Inflammatory macrophage treated with lipopolysaccharide for 4 hours (primary cell): ENCODE measurements around the gene IL4R.

ENCODE experiments used
- DNase-seq: peaks from one replicate; pipeline ENCODE4 v3.0.0-alpha.2; 2020

The IL4R gene

GRCh38 chr16:27333104-27333503 is 19.3 kb downstream of the IL4R start:
- DNase-seq: no peak

- DNase-seq: no peak
Observed at GRCh38 chr16:27333549-27333948, 19.8 kb downstream of the IL4R start.

- DNase-seq: no peak
Observed at GRCh38 chr16:27334192-27334764, 20.5 kb downstream of the IL4R start.

- no peak for DNase-seq
Observed at GRCh38 chr16:27334838-27335237, 21.1 kb downstream of the IL4R start.

- no peak for DNase-seq
Observed at GRCh38 chr16:27335349-27336053, 21.7 kb downstream of the IL4R start.

- no peak for DNase-seq
Observed at GRCh38 chr16:27337024-27337423, 23.2 kb downstream of the IL4R start.

GRCh38 chr16:27339180-27339579 is 25.4 kb downstream of the IL4R start:
- no peak for DNase-seq

GRCh38 chr16:27340654-27341053 is 26.9 kb downstream of the IL4R start:
- peak; percentile 17 for DNase-seq

GRCh38 chr16:27341549-27341948 is 27.8 kb downstream of the IL4R start:
- DNase-seq: peak; percentile 21

- no peak for DNase-seq
Observed at GRCh38 chr16:27341971-27342370, 28.2 kb downstream of the IL4R start.

- DNase-seq: no peak
Observed at GRCh38 chr16:27344721-27345120, 30.9 kb downstream of the IL4R start.

- DNase-seq: no peak
Observed at GRCh38 chr16:27345201-27345600, 31.4 kb downstream of the IL4R start.

- peak; percentile 86 for DNase-seq
Observed at GRCh38 chr16:27346819-27347218, 33.0 kb downstream of the IL4R start.

- no peak for DNase-seq
Observed at GRCh38 chr16:27347930-27348685, 34.3 kb downstream of the IL4R start.

GRCh38 chr16:27349276-27349675 is 35.5 kb downstream of the IL4R start:
- DNase-seq: no peak

- no peak for DNase-seq
Observed at GRCh38 chr16:27350006-27350405, 36.2 kb downstream of the IL4R start.

- DNase-seq: no peak
Observed at GRCh38 chr16:27351989-27352388, 38.2 kb downstream of the IL4R start.

GRCh38 chr16:27353853-27354252 is 40.1 kb downstream of the IL4R start:
- DNase-seq: no peak

- peak; percentile 59 for DNase-seq
Observed at GRCh38 chr16:27355610-27356009, 41.8 kb downstream of the IL4R start.

- DNase-seq: no peak
Observed at GRCh38 chr16:27356794-27357193, 43.0 kb downstream of the IL4R start.

- DNase-seq: no peak
Observed at GRCh38 chr16:27359051-27359450, 45.3 kb downstream of the IL4R start.

- DNase-seq: no peak
Observed at GRCh38 chr16:27359615-27360014, 45.8 kb downstream of the IL4R start.

GRCh38 chr16:27361987-27362386 is 48.2 kb downstream of the IL4R start:
- no peak for DNase-seq

- no peak for DNase-seq
Observed at GRCh38 chr16:27362570-27363245, 48.9 kb downstream of the IL4R start.
